Glomerular visceral epithelial cell (primary cell): ENCODE results near the gene ALG1L2.
"Not testable (repeated sequence)": the region's sequence is repeated elsewhere in the genome, so short reads cannot be mapped to it uniquely, and the experiment has no call there.

Experiments used
- DNase-seq: peaks from one replicate; pipeline ENCODE4 v3.0.0-alpha.2; 2016; ENCODE audit errors: extremely low spot score

Gene ALG1L2, protein sequence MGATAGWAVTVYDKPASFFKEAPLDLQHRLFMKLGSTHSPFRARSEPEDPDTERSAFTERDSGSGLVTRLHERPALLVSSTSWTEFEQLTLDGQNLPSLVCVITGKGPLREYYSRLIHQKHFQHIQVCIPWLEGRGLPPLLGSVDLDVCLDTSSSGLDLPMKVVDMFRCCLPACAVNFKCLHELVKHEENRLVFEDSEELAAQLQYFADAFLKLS

DNA sequence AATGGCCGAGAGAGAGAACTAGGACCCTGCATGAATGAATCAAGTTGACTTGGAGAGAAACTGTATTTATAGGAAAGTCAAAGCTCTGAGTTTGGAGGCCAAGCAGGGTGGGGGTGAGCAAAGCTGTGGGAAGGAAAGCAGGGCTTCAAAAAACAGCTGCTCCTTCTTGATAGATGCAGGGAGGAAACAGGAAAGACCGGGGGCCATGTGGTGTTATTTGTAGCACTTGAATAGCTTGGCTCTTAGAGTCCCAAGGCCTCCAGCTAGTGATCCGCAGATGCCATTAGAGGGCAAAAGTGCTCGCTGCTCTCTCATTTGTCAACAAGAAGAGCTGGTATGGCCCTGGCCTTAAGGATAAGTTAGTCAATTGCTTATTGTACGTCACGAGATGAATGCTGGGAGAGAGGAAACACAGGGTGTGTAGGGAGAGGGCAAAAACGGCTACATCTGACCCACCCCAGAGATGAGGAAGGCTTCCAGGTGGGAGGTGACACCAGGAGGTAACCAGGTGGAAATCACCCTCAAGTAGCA is at the start of gene ALG1L2:
Gene ALG1L2 (plus strand): TSS at position 481 of the 531 bp plus-strand sequence. CDS start 186 bp downstream, outside the sequence.
- DNase-seq = no peak

DNA sequence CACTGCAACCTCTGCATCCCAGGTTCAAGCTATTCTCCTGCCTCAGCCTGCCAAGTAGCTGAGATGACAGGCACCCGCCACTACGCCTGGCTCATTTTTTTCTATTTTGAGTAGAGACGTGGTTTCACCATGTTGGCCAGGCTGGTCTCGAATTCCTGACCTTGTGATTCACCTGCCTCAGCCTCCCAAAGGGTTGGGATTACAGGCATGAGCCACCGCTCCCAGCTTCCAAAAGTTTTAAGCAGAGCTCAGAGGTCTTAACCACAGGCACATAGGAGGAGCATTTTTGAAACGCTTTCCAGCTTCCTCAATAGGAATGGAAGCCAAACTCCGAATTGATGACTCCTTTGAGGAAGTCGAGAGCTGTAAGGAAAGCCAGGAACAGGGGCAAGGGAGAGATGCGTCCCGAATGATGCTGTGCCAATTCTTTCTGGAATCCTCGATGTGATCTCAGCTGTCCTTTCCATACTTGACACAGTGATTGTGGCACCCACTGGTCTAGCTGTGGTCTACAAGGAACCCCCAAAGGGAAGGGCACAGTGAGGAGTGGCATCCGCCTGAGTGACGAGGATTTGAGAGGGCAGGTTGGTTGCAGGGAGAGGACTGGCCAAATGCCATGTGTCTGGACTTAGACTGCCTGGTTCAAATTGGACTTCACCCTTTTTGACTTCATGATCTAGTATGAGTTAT is 44.4 kb upstream of the ALG1L2 start:
- not testable (repeated sequence) for DNase-seq

DNA sequence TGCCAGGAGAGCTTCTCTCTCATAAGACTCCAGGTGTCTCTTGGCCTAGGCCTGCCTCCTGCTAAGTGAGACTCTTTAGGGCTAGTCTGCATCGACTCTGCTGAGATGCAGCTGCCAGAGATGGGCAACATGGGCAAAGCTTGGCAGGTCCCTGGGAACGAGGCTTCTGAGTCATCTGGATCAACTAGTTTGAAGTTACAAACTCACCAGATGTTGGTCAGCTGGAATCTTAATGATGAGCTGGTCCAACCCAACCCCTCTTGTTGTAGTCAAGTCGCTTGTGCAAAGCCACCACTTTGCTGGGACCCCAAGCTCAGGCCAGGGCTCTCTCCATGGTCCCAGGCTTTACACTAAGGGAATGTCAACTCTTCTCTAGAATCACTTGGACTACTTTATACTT is 38.9 kb upstream of the ALG1L2 start:
- not testable (repeated sequence) for DNase-seq

DNA sequence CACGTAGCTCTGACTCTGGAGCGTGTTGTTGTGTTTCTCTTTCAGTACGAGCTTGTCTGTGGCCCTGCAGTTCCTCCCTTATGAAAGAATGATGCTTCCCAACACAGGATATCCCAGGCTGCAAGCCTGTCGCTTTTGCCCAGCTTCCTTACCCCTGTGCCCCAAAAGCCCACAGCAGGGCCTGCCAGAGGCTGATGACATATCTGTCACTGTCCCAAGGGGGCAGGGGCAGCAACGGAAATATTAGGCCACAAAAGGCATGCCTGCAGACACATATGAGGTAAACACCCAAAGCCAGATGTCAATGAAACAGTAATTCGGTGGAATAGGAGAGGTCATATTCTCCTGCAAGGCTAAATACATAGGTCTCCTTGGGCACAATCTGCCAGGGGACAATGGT is 38.0 kb upstream of the ALG1L2 start:
- DNase-seq = not testable (repeated sequence)

DNA sequence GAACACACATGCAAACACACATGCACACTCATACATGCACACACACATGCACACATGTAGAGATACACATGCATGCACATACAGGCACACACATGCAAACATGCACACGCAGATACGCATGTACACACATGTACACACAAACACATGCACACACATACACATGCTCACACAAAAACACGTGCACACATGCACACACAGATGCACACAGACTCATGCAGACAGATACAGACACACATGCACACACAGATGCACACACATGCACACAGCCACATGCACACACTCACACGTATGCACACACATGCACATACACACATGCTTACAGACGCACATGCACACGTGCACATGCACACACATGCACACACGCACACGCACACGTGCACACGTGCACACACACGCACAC is 37.3 kb upstream of the ALG1L2 start:
- DNase-seq = no peak

DNA sequence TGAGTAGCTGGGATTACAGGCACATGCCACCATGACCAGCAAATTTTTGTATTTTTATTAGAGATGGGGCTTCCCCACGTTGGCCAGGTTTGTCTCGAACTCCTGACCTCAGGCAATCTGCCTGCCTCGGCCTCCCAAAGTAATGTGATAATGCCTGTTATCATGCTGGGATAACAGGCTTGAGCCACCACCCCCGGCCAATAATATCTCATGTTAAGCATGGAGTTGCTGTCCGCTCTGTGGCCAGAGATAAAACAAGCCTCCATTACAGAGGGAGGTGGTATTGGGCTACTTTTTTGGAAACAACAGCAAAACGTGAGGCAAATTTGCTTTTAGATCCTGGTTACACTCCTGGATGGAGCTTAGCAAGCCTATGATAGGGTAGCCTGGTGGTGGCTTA is 32.9 kb upstream of the ALG1L2 start:
- no peak for DNase-seq

DNA sequence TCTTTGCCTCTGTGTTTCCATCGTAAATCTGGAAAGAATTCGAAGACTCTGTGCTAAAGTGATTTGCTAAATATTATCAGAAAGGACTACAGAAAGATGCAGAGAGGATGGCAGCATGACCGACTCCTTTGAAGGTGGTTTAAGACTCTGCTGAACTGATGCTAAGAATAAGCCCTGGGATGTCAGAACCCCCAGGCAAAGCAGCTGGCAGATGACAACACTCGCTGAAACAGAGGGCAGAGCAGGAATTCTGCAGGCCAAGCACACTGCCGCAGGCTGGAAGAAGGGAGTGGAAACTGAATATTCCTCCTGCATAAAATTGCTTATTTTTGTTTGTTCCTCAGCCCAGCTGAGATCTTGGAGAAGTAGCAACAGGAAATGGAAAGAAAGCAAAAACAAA is 29.3 kb upstream of the ALG1L2 start:
- DNase-seq = not testable (repeated sequence)

DNA sequence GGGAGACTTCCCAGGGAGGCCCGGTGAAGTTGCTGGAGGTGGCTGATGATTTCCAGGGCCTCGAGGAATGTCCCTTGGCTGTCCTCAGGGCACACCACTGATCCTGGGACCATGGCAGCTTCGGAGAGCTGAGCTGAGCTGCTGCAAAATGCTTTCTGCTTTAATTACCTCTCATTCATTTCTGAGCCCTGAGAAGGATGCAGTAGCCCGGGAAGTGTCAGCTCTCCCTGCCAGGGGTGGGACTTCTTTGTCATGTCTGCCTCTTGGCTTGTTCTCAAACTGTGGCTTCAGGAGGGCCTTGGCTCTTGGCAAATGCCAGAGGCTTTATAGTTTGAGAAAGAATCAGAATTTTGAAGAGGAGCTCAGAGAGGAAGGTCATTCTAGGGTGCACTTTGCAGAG is 28.7 kb upstream of the ALG1L2 start:
- DNase-seq = not testable (repeated sequence)

DNA sequence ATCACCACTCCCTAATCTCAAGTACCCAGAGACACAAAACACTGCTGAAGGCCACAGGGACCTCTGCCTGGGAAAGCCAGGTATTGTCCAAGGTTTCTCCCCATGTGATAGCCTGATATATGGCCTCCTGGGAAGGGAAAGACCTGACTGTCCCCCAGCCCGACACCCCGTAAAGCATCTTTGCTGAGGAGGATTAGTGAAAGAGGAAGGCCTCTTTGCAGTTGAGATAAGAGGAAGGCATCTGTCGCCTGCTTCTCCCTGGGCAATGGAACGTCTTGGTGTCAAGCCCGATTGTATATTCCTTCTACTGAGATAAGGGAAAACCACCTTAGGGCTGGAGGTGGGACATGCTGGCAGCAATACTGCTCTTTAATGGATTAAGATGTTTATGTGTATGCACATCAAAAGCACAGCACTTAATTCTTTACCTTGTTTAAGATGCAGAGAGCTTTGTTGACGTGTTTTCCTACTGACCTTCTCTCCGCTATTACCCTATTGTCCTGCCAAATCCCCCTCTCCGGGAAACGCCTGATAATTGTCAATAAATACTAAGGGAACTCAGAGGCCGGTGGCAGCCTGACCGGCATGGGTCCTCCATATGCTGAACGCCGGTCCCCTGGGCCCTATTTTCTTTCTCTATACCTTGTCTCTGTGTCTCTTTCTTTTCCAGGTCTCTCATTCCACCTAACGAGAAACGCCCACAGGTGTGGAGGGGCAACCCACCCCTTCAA is 23.9 kb upstream of the ALG1L2 start:
- not testable (repeated sequence) for DNase-seq

DNA sequence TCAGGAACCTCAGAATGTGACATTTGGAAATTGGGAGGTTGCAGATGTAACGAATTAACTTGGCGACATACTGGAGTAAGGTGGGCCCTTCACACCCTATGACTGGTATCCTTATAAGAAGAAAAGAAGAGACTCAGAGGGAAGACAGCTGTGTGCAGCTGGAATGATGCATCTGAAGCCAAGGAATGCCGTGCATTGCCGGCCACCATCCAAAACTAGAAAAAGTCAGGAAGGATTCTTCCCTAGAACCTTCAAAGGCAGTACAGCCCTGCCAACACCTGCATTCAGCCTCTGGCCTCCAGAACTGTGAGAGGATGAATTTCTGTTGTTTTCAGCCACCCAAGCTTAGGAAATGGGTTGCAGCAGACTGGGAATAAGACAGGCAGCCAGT is 23.4 kb upstream of the ALG1L2 start:
- not testable (repeated sequence) for DNase-seq

DNA sequence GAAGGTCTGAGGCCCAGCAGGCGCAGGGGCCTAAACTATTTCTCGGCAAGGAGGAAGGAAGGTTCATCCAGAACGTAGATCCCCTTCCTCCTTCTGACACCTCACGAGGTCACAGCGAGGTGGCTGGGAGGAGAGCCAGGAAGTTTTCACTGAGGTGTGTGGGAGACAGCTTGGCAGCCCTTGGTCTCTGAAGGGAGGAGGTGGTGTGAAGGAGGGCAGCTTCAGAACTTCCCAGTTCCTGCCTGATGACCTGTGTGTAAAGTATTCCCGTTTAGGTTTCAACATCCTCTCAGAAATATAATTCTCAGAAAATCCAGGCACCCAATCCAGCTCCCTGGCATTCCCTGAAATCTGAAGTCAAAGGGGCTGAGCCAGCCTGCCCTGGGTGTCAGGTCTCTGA is 22.9 kb upstream of the ALG1L2 start:
- not testable (repeated sequence) for DNase-seq

DNA sequence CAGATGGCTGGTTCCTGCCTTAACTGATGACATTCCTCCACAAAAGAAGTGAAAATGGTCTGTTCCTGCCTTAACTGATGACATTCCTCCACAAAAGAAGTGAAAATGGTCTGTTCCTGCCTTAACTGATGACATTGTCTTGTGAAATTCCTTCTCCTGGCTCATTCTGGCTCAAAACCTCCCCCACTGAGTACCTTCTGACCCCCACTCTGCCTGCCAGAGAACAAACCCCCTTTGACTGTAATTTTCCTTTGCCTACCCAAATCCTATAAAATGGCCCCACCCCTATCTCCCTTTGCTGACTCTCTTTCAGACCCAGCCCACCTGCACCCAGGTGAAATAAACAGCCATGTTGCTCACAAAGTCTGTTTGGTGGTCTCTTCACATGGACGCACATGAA is 22.5 kb upstream of the ALG1L2 start:
- DNase-seq = not testable (repeated sequence)

DNA sequence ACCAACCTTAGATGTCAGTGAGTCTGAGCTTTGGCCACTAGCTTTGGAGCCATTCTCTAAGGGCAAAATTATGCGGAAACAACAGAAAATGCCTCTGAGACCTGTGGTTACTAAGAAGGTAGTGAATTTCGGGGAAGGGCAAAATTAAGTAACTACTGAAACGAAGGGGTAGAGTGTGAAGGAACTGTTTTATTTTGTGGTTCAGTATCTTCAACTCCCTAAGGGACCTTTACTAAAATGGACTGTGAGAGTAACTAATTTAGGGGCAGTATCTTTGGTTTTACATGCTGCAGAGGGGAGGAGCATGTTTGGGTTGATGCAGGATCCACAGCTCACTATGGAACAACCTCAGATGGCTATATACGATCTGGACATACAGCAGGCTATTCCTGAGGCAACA is 8.0 kb upstream of the ALG1L2 start:
- no peak for DNase-seq

DNA sequence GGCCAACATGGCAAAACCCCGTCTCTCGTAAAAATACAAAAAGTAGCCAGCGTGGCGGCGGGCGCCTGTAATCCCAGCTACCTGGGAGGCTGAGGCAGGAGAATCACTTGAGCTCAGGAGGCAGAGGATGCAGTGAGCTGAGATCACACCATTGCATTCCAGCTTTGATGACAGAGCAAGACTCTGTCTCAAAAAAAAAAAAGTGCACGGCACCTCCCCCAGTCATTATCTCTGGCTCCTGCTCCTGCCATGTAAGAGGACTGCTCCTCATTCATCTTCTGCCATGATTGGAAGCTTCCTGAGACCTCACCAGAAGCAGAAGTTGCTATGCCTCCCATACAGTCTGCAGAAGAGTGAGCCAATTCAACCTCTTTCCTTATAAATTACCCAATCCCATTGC is 4.0 kb upstream of the ALG1L2 start:
- no peak for DNase-seq

DNA sequence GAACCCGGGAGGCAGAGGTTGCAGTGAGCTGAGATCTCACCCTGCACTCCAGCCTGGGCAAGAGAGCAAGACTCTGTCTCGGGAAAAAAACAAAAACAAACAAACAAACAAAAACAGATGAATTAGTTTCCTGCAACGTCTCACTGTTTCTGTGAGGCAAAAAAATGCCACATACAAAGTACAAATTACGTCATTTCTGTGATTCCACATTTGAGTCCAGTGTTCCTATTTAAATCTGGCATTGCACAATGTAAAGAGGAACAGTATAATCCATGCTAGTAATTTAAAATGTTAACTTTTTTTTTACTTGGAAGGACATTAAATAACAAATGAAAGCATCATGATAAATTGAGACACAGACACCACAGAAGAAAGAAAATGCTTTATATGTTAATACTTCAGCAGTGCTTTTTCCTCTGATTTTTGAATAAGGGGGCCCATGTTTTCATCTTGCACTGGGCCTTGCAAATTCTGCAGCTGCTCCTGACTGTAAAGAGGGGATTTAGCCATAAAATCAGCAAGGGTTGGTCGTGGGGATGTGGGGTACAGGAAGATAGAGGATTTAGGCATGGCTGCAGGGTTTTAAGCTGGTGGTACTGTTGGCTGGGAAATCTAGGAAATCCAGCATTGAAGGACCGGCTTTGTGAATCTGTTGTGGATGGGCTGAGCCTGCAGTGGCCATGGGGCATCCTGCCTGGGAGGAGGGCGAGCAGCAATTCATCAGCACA is 1.9 kb downstream of the ALG1L2 start:
- not testable (repeated sequence) for DNase-seq

DNA sequence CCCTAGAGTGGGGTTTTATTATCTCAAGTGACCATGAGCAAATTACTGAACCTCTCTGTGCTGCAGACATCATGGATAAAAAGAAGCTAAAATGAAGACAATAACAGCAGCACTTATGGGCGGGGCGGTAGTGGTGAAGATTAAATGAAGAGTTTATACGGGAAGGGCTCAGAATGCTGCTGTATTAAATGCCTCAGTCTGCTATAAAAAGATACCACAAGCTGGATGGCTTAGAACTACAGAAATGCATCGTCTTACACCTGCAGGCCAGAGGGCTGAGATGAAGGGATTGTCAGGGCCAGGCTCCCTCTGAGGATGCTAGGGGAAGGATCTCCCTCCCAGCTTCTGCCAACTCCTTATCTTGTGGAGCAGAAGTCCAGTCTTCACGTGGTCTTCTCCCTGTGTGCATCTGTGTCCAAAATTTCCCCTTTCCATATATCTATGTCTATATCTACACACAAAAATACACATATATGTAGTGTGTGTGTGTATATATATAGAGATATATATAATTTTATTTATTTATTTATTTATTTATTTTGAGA is 2.9 kb downstream of the ALG1L2 start:
- DNase-seq = no peak

DNA sequence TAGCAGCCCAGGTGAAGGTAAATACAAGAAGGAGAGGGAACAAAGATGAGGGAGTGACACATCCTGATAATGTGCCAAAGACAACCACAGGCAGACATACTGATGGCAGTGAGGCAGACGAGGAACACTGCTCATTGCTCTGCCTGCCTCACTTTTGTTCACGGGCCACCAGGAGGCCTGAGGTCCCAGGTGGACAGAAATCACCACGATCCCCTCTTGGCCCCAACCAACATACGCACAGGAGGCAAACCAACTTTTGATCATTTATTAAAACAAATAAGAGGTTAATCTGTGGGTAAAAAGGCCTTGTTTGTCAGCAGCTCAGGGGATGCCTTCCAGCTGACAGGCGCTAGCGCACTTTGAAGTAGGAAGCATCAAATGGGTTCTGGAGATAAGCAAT is 4.2 kb downstream of the ALG1L2 start:
- DNase-seq = no peak

DNA sequence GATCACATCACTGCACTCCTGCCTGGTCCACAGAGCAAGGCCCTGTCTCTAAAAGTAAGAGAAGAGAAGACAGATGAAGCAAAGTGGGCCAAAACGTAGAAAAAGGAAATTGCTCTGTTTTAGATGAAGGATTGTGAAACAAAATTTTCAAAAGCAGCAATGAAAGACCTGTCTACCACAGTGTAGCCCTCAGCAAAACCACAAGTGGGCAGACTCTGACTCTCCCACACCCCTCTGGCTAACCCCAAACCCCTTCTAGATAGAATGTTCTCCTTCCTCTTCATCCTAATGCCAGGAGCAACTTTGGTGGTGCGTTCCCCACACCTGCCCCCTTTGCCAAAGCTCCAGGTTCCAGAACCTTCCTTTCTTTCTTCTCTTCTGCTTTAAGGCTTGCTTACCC is 5.0 kb downstream of the ALG1L2 start:
- not testable (repeated sequence) for DNase-seq

DNA sequence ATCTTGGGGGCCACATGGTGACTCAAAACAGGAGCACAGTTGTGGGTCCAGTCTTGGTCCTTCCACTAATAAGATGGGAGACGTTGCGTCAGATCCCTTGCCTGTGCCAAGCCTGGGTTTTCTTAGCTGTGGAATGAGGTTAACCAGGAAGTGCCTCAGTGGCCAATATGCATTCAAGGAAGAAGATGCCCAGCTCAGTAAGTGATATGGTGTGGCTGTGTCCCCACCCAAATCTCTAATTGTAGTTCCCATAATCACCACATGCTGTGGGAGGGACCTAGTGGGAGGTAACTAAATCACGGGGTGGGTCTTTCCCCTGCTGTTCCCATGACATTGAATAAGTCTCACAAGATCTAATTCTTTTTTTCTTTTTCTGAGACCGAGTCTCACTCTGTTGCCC is 6.4 kb downstream of the ALG1L2 start:
- no peak for DNase-seq

DNA sequence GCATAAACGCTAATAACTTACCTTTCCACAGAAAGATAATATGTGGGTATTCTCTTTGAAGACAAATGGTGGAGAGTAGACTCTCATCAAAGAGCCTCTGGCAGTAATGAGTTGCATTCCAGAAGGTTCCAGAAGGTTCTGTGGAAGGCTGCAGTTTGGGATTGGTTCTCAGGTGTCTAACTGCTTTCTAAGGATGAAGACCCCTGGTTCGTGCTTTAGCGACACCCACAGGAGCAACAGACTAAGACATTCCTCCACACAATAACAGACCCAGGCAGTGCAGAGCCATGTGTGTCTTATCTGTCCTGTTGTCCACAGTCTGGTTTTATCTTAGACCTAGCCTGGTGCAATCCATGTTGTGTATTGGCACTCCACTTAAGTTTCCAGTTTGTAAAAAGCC is 9.1 kb downstream of the ALG1L2 start:
- DNase-seq = not testable (repeated sequence)

DNA sequence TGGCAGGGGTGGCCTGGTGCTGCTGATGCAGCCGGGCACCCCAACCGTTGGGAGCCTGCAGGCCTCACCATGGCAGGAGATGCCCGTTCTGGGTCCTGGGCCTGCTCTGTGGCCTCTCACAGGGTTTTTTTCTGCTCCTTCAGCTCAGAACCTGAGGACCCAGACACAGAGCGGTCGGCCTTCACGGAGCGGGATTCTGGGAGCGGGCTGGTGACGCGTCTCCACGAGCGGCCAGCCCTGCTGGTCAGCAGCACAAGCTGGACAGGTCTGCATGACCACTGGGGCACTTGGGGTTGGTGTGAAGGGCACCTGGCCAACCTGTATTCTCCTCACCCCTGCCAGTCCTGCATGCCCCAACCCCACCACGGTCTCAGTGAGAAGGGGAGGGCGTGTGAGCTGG is 10.3 kb downstream of the ALG1L2 start:
- DNase-seq = no peak
